Measurements from ENCODE around the gene NDUFS1. TPM values are rescaled to one million over a fixed set of nuclear protein-coding genes. Genes with fewer than 3 reads are reported as not detected.

Gene NDUFS1
- total RNA-seq, 1 experiment from 2014 or later = 102 TPM

DNA sequence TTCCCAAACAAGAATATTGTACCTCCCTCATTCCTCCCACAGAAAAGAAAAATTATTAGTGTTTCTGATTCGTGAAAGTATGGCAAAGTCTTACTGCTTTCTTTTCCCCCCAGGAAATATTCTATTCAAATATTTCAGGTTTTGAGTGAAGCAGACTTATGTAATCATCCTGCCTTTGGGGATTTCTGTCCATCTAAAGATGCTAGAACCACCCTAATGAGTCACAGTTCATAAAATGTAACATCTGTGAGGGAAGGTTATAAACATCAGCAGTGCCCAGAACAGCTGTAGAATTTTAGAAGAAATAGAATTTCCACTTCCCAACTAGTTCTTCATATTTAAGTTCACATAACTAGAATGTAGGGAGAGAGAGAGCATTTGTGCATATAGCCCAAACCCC is 39.4 kb upstream of the NDUFS1 start:
- Histone ChIP-seq H4K8ac (replicated peaks; ENCODE audit: insufficient read length, low read depth, low read length) (no peak overlapping the region), H2BK5ac (ENCODE audit: insufficient read length, low read length) (no peak overlapping the region), H3K9ac (ENCODE audit: extremely low read depth, insufficient read length, low read length) (no peak overlapping the region), H2AK5ac (ENCODE audit: insufficient read length, low read length) (no peak overlapping the region), H3K4me2 (ENCODE audit: insufficient read depth, insufficient read length, low read length) (no peak overlapping the region), H3K79me1 (ENCODE audit: insufficient read depth, low read depth, low read length, poor library complexity, severe bottlenecking) (no peaks in the 10 kb centered on the region), H3K23ac (ENCODE audit: insufficient read length, low read depth, low read length) (no peak overlapping the region), H4K5ac (ENCODE audit: insufficient read length, low read depth, low read length) (no peak overlapping the region), H3K9me3 (ENCODE audit: control insufficient read depth, low read depth, low read length) (no peaks in the 10 kb centered on the region), H3K27ac (ENCODE audit: insufficient read length, low read depth, low read length) (no peak overlapping the region), H3T11ph (ENCODE audit: low read length) (no peak overlapping the region), H3K4ac (ENCODE audit: low read depth, low read length) (no peak overlapping the region), H3K56ac (ENCODE audit: insufficient read length, low read depth, low read length) (no peak overlapping the region), H3K27me3 (ENCODE audit: insufficient read depth, low read length) (no peaks in the 10 kb centered on the region), H3K79me2 (ENCODE audit: insufficient read depth, low read length) (no peaks in the 10 kb centered on the region), H2AFZ (ENCODE audit: low read length) (no peak overlapping the region), H3K4me1 (ENCODE audit: insufficient read depth, low read length) (peaks cover 4% of the 10 kb centered on the region; the same call in 1 of the 2 replicates), H2BK120ac (ENCODE audit: low read depth, low read length, poor library complexity, severe bottlenecking) (no peak overlapping the region), H2BK20ac (ENCODE audit: low read depth, low read length, poor library complexity, severe bottlenecking) (no peak overlapping the region), H4K91ac (ENCODE audit: insufficient read length, low read depth, low read length) (no peak overlapping the region), H3K23me2 (ENCODE audit: insufficient read length, low read depth, low read length, poor library complexity, severe bottlenecking) (no peaks in the 10 kb centered on the region), H2BK12ac (ENCODE audit: insufficient read length, low read depth, low read length) (no peak overlapping the region), H4K20me1 (ENCODE audit: control insufficient read depth, insufficient read depth, insufficient read length) (no peaks in the 10 kb centered on the region), H2BK15ac (ENCODE audit: low read depth, low read length) (no peak overlapping the region), H3K18ac (ENCODE audit: insufficient read length, low read depth, low read length) (no peak overlapping the region), H3K14ac (ENCODE audit: insufficient read depth, low read length) (no peak overlapping the region)
- Mint-ChIP-seq H3K27ac (no peak overlapping the region), H3K36me3 (ENCODE audit: insufficient read depth in 1 of 3, low read depth in 3 of 3) (no peaks in the 10 kb centered on the region), H3K27me3 (ENCODE audit: low read depth) (no peaks in the 10 kb centered on the region), H3K9me3 (no peaks in the 10 kb centered on the region), H3K4me3 (no peak overlapping the region), H3K4me1 (peaks cover 20 to 22% of the 10 kb centered on the region in 2 experiments)
- no peak for DNase-seq
- no CpG with 5 or more reads among the region's 1 CpG for WGBS (ENCODE audit: extremely low coverage, insufficient read length, low lambda C conversion rate)
- TF ChIP-seq, protein P1, sequence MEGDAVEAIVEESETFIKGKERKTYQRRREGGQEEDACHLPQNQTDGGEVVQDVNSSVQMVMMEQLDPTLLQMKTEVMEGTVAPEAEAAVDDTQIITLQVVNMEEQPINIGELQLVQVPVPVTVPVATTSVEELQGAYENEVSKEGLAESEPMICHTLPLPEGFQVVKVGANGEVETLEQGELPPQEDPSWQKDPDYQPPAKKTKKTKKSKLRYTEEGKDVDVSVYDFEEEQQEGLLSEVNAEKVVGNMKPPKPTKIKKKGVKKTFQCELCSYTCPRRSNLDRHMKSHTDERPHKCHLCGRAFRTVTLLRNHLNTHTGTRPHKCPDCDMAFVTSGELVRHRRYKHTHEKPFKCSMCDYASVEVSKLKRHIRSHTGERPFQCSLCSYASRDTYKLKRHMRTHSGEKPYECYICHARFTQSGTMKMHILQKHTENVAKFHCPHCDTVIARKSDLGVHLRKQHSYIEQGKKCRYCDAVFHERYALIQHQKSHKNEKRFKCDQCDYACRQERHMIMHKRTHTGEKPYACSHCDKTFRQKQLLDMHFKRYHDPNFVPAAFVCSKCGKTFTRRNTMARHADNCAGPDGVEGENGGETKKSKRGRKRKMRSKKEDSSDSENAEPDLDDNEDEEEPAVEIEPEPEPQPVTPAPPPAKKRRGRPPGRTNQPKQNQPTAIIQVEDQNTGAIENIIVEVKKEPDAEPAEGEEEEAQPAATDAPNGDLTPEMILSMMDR (conservative IDR thresholded peaks at IDR 0.05) = no peak
